H1 (cell line): Measurements from ENCODE around the gene C2. TPM values are rescaled to one million over a fixed set of nuclear protein-coding genes. Genes with fewer than 3 reads are reported as not detected.

Experiments used
- CTCF ChIA-PET: fragments of 300-600 bp; sonication (Branson Sonifier 250); formaldehyde crosslinking; loops from one replicate; lab custom pipeline; 2021; ENCODE audit not compliant: partially characterized antibody; lab: Charles Lee
- POLR2A ChIA-PET: fragments of 300-600 bp; sonication (Branson Sonifier 250); formaldehyde crosslinking; loops from one replicate; lab custom pipeline; 2021; ENCODE audit warnings: inconsistent platforms; ENCODE audit not compliant: partially characterized antibody; lab: Charles Lee
- DNase-seq, 2 experiments: peaks; one replicate each; pipeline versions ENCODE4 v3.0.0 to v3.0.0-alpha.2; 2010 to 2022; ENCODE audit warnings: low spot score in 2 of 2, low read depth in 1 of 2, mixed read lengths in 1 of 2
- FAIRE-seq: peaks from 2 replicates; lab custom pipeline; 2011; peaks lifted over from hg19 to GRCh38; lab: Jason Lieb, UNC
- H2AFZ ChIP-seq: 2 replicates; pipeline ENCODE4 v1.8.1; 2012; ENCODE audit warnings: low read length, inconsistent platforms
- H2AK5ac ChIP-seq: 2 replicates; pipeline ENCODE4 v1.6.1; 2013; ENCODE audit warnings: low read depth, low read length
- H2BK120ac ChIP-seq: replicated peaks from 2 replicates; pipeline ENCODE3; 2013; ENCODE audit warnings: low read depth, low read length, inconsistent platforms
- H2BK12ac ChIP-seq: 2 replicates; pipeline ENCODE4 v1.6.1; 2013; ENCODE audit warnings: low read depth, low read length
- H2BK15ac ChIP-seq: 2 replicates; pipeline ENCODE4 v1.6.1; 2013; ENCODE audit warnings: low read length
- H2BK20ac ChIP-seq: 2 replicates; pipeline ENCODE4 v1.6.1; 2013; ENCODE audit warnings: low read length
- H2BK5ac ChIP-seq: 2 replicates; pipeline ENCODE4 v1.6.1; 2013; ENCODE audit warnings: low read depth, low read length
- H3K14ac ChIP-seq: 2 replicates; pipeline ENCODE4 v1.6.1; 2013; ENCODE audit warnings: inconsistent platforms; ENCODE audit not compliant: insufficient read length
- H3K18ac ChIP-seq: 2 replicates; pipeline ENCODE4 v1.6.1; 2013; ENCODE audit warnings: low read length; ENCODE audit errors: extremely low read depth
- H3K23ac ChIP-seq: 2 replicates; pipeline ENCODE4 v1.6.1; 2013; ENCODE audit warnings: inconsistent platforms; ENCODE audit not compliant: insufficient read length
- H3K23me2 ChIP-seq: 2 replicates; pipeline ENCODE4 v1.6.1; 2013; ENCODE audit warnings: low read depth, low read length
- H3K27ac ChIP-seq: 2 replicates; pipeline ENCODE4 v1.6.1; 2011; ENCODE audit warnings: low read depth, low read length, inconsistent platforms
- H3K27me3 ChIP-seq, 4 experiments: replicated peaks in 1 of 4; 1 replicate in 1 of 4; 2 replicates in 3 of 4; pipeline versions ENCODE4 v1.6.1 to v1.8.1; 2011 to 2013; ENCODE audit warnings: low read length in 3 of 4, mild to moderate bottlenecking in 3 of 4, inconsistent platforms in 2 of 4, mixed read lengths in 2 of 4, moderate library complexity in 1 of 4; ENCODE audit not compliant: control insufficient read depth in 3 of 4, insufficient read depth in 3 of 4; ENCODE audit errors: extremely low read depth in 1 of 4
- H3K36me3 ChIP-seq, 4 experiments: 2 replicates each; pipeline versions ENCODE4 v1.6.1 to v1.8.1; 2011 to 2013; ENCODE audit warnings: mild to moderate bottlenecking in 4 of 4, low read length in 3 of 4, moderate library complexity in 2 of 4, control low read depth in 1 of 4, inconsistent platforms in 1 of 4; ENCODE audit not compliant: insufficient read depth in 4 of 4, control insufficient read depth in 2 of 4
- H3K4ac ChIP-seq: replicated peaks from 2 replicates; pipeline ENCODE3; 2013; ENCODE audit warnings: low read length, low read depth, mixed read lengths, inconsistent platforms; ENCODE audit not compliant: insufficient read length
- H3K4me1 ChIP-seq, 4 experiments: replicated peaks in 1 of 4; 1 replicate in 1 of 4; 2 replicates in 3 of 4; pipeline versions ENCODE4 v1.6.1 to v1.8.1; 2011 to 2013; ENCODE audit warnings: low read length in 3 of 4, inconsistent platforms in 2 of 4, mixed read lengths in 1 of 4; ENCODE audit not compliant: insufficient read depth in 4 of 4, control insufficient read depth in 3 of 4
- H3K4me2 ChIP-seq, 2 experiments: 2 replicates each; pipeline versions ENCODE4 v1.6.1 to v1.8.1; 2011 to 2013; ENCODE audit warnings: low read depth in 2 of 2, low read length in 2 of 2, control low read depth in 1 of 2, inconsistent platforms in 1 of 2, mild to moderate bottlenecking in 1 of 2; ENCODE audit not compliant: insufficient read depth in 1 of 2
- H3K4me3 ChIP-seq, 4 experiments: fragments of 200-600, 300-600 bp in 1 of 4; sonication (generic), shearing (Covaris generic), sonication (Bioruptor Twin) in 1 of 4; 2 replicates each; pipeline versions ENCODE4 v1.5.1 to v1.8.1; 2011 to 2016; ENCODE audit warnings: low read length in 4 of 4, low read depth in 3 of 4, control low read depth in 2 of 4, inconsistent platforms in 2 of 4, mild to moderate bottlenecking in 2 of 4, mixed read lengths in 1 of 4, moderate library complexity in 1 of 4; ENCODE audit not compliant: insufficient read depth in 2 of 4; ENCODE audit errors: extremely low read depth in 1 of 4
- H3K56ac ChIP-seq: replicated peaks from 2 replicates; pipeline ENCODE3; 2013; ENCODE audit warnings: low read depth, mild to moderate bottlenecking, mixed read lengths, low read length, inconsistent platforms; ENCODE audit not compliant: insufficient read length
- H3K79me1 ChIP-seq: 2 replicates; pipeline ENCODE4 v1.6.1; 2013; ENCODE audit warnings: low read depth, low read length, control low read depth
- H3K79me2 ChIP-seq, 2 experiments: 2 replicates each; pipeline versions ENCODE4 v1.6.1 to v1.8.1; 2012 to 2013; ENCODE audit warnings: low read length in 2 of 2, mild to moderate bottlenecking in 2 of 2, inconsistent platforms in 1 of 2; ENCODE audit not compliant: insufficient read depth in 2 of 2, control insufficient read depth in 1 of 2
- H3K9ac ChIP-seq, 4 experiments: replicated peaks in 1 of 4; 1 replicate in 1 of 4; 2 replicates in 3 of 4; pipeline versions ENCODE4 v1.6.1 to v1.8.1; 2011 to 2013; ENCODE audit warnings: low read depth in 3 of 4, low read length in 3 of 4, control low read depth in 2 of 4, mild to moderate bottlenecking in 2 of 4, moderate library complexity in 2 of 4, inconsistent platforms in 1 of 4; ENCODE audit errors: extremely low read depth in 1 of 4
- H3K9me3 ChIP-seq, 2 experiments: 2 replicates each; pipeline versions ENCODE4 v1.6.1 to v1.8.1; 2012 to 2013; ENCODE audit warnings: mild to moderate bottlenecking in 2 of 2, moderate library complexity in 2 of 2, control low read depth in 1 of 2, inconsistent platforms in 1 of 2, low read depth in 1 of 2, low read length in 1 of 2, mixed read lengths in 1 of 2; ENCODE audit not compliant: insufficient read depth in 2 of 2
- H4K20me1 ChIP-seq, 2 experiments: replicated peaks in 1 of 2; 2 replicates each; pipeline versions ENCODE3 to v1.8.1; 2011 to 2013; ENCODE audit warnings: inconsistent platforms in 2 of 2, low read length in 2 of 2, mild to moderate bottlenecking in 1 of 2; ENCODE audit not compliant: insufficient read depth in 2 of 2, control insufficient read depth in 1 of 2
- H4K5ac ChIP-seq: 2 replicates; pipeline ENCODE4 v1.6.1; 2013; ENCODE audit warnings: low read length, low read depth, mixed read lengths, inconsistent platforms; ENCODE audit not compliant: insufficient read length
- H4K8ac ChIP-seq: 2 replicates; pipeline ENCODE4 v1.8.0; 2013; ENCODE audit warnings: mild to moderate bottlenecking, moderate library complexity, low read length, inconsistent platforms; ENCODE audit not compliant: insufficient read depth; ENCODE audit errors: extremely low read depth
- H4K91ac ChIP-seq: replicated peaks from 2 replicates; pipeline ENCODE3; 2013; ENCODE audit warnings: low read length, mixed read lengths, inconsistent platforms; ENCODE audit not compliant: insufficient read length
- BACH1 ChIP-seq: IDR thresholded peaks from 2 replicates; pipeline ENCODE4 v1.6.1; 2012; ENCODE audit warnings: low read length, improper control_type of control experiment
- FOSL1 ChIP-seq: IDR thresholded peaks from 2 replicates; pipeline ENCODE4 v1.6.1; 2011; ENCODE audit warnings: mild to moderate bottlenecking, low read depth, low read length, moderate library complexity; ENCODE audit not compliant: insufficient read depth
- RAD21 ChIP-seq, 2 experiments: IDR thresholded peaks in 1 of 2; conservative IDR thresholded peaks in 1 of 2; 2 replicates each; pipeline ENCODE4 v1.6.1; 2011; ENCODE audit warnings: low read depth in 2 of 2, low read length in 2 of 2, improper control_type of control experiment in 1 of 2, inconsistent platforms in 1 of 2, mild to moderate bottlenecking in 1 of 2, moderate library complexity in 1 of 2
- SAP30 ChIP-seq: fragments of 300-600 bp; sonication (generic); IDR thresholded peaks from 2 replicates; pipeline ENCODE4 v1.7.1; 2012; ENCODE audit warnings: low read length, moderate library complexity, mild to moderate bottlenecking, inconsistent platforms; ENCODE audit not compliant: insufficient read depth, insufficient replicate concordance
- SIN3A ChIP-seq, 2 experiments: IDR thresholded peaks in 1 of 2; conservative IDR thresholded peaks in 1 of 2; 2 replicates each; pipeline ENCODE4 v1.6.1; 2011 to 2012; ENCODE audit warnings: low read length in 2 of 2, improper control_type of control experiment in 1 of 2, low read depth in 1 of 2, mild to moderate bottlenecking in 1 of 2
- SIX5 ChIP-seq: IDR thresholded peaks from 2 replicates; pipeline ENCODE4 v1.6.1; 2011; ENCODE audit warnings: mild to moderate bottlenecking, low read depth, low read length
- SP1 ChIP-seq: IDR thresholded peaks from 2 replicates; pipeline ENCODE4 v1.6.1; 2011; ENCODE audit warnings: low read depth, low read length
- TCF12 ChIP-seq: IDR thresholded peaks from 2 replicates; pipeline ENCODE4 v1.6.1; 2011; ENCODE audit warnings: low read depth, mild to moderate bottlenecking, low read length
- WGBS, 2 experiments: shearing (Covaris generic) in 1 of 2; methylation state at CpG; one replicate each; pipeline versions ENCODE4 v1.1.6 to v1.1.7; 2013 to 2015; ENCODE audit warnings: low lambda C conversion rate in 2 of 2, mixed read lengths in 2 of 2, inconsistent platforms in 1 of 2, low coverage in 1 of 2, missing lambda C conversion rate in 1 of 2; ENCODE audit not compliant: insufficient replicate concordance in 2 of 2, insufficient coverage in 1 of 2, insufficient read length in 1 of 2; ENCODE audit errors: extremely low coverage in 1 of 2, missing lambda C conversion rate in 1 of 2; 5-methylcytosine and 5-hydroxymethylcytosine counted together
- polyA plus RNA-seq, 7 experiments: library from polyadenylated mRNA; depleted of rRNA in 3 of 7; stranded (reverse) in 5 of 7; unstranded in 2 of 7; fragments of >200 nt in 5 of 7; fragments of 200-250 nt in 2 of 7; gene quantifications; 1 replicate in 5 of 7; 2 replicates in 1 of 7; 4 replicates in 1 of 7; pipeline versions ENCODE4 v1.2.1 to v1.2.3, GENCODE V29; 2011 to 2013; ENCODE audit warnings: missing spikeins in 2 of 7, mixed read lengths in 2 of 7
- total RNA-seq: library from RNA; stranded (reverse); fragmentation: NEBNext Ultra II Directional; extraction: Animal tissue kit (Norgen Biotek cat#: 25700); gene quantifications from 2 replicates; pipeline ENCODE4 v1.2.1, GENCODE V29; 2021

Gene C2
- total and polyA plus RNA-seq, 2 of the 8 experiments (the other 6 are each of a cell fraction or from before 2014, with no cell fraction given): 0.26 to 0.38 TPM

- ChIA-PET CTCF (interaction anchor here (0.7 to 2.1 kb wide), 10 partner anchors 10 to 900 kb away, joined by 3 to 11 read pairs (median 4); no protein-coding TSS in a partner anchor), POLR2A (interaction anchor here (0.7 to 3.6 kb wide), 25 partner anchors 9 to 283 kb away, joined by 3 to 40 read pairs (median 5); partner anchors contain the start of genes DXO, HSPA1B, MSH5 and NELFE)
- Histone ChIP-seq H3K4me1 (peaks cover 0 to 14% (median 6%) of the 10 kb centered on the region in 4 experiments; a peak in 6 of 7 replicates), H3K9ac (peak overlapping the region in 1 of 4 experiments; percentile 86; a peak in 2 of 7 replicates), H3K14ac (no peak overlapping the region), H3K79me1 (peaks cover 2% of the 10 kb centered on the region), H4K20me1 (peaks cover 0 to 5% of the 10 kb centered on the region in 2 experiments), H3K18ac (no peak overlapping the region), H2AK5ac (no peak overlapping the region; the same call in 1 of the 2 replicates), H4K5ac (no peak overlapping the region), H3K27ac (no peak overlapping the region), H3K23me2 (peaks cover 13% of the 10 kb centered on the region), H3K56ac (no peak overlapping the region), H2BK20ac (no peak overlapping the region), H3K36me3 (peaks cover 13 to 29% (median 23%) of the 10 kb centered on the region in 4 experiments), H2BK5ac (no peak overlapping the region), H2BK120ac (no peak overlapping the region), H2AFZ (no peak overlapping the region), H3K27me3 (no peaks in the 10 kb centered on the region), H3K4me3 (peak overlapping the region; percentile 74 to 97 (median 82); a peak in 7 of 8 replicates), H2BK15ac (no peak overlapping the region), H3K4me2 (peak overlapping the region; percentile 85 to 92), H3K9me3 (no peaks in the 10 kb centered on the region), H4K91ac (no peak overlapping the region), H4K8ac (no peak overlapping the region), H3K23ac (no peak overlapping the region), H3K79me2 (peaks cover 0 to 17% of the 10 kb centered on the region in 2 experiments; a peak in 2 of 4 replicates), H3K4ac (no peak overlapping the region), H2BK12ac (no peak overlapping the region)
- DNase-seq (peak in 1 of 2 experiments; percentile 55), FAIRE-seq (no peak)
- 21% methylated on average over 8 of the region's 8 CpGs; no CpG with 5 or more reads in 1 of the 2 experiments for WGBS, 2 experiments
- TF ChIP-seq SIN3A (conservative IDR thresholded peaks at IDR 0.05 in 1 of 2, IDR thresholded peaks at IDR 0.05 in 1 of 2; ENCODE audit: low read depth in 1 of 2, low read length in 2 of 2): peak; percentile 92 to 93
- TF ChIP-seq RAD21 (IDR thresholded peaks at IDR 0.05 in 1 of 2, conservative IDR thresholded peaks at IDR 0.05 in 1 of 2; ENCODE audit: low read depth in 2 of 2, low read length in 2 of 2): no peak
- TF ChIP-seq SP1: no peak
- no peak for TF ChIP-seq FOSL1
- TF ChIP-seq TCF12: 0 out of 2 replicates have a peak, but pooled peaks have one; percentile 57
- peak; percentile 95 for TF ChIP-seq SIX5
- TF ChIP-seq SAP30: peak; percentile 66
- TF ChIP-seq BACH1: no peak
These were observed 29.0 kb upstream of the C2 start for GRCh38 chr6:31898383-31899011.
